Dendritic cell treated with granulocyte-macrophage colony-stimulating factor and Interleukin-4, amounts not matched to agents 40 ng/mL and 50 ng/mL, for 4 days (primary cell): ENCODE results near the gene ASL.
"Not testable (repeated sequence)": the region's sequence is repeated elsewhere in the genome, so short reads cannot be mapped to it uniquely, and the experiment has no call there.

Experiments used
- H3K27ac Mint-ChIP-seq: one replicate; pipeline ENCODE4 v1.8.0; 2022; ENCODE audit warnings: mild to moderate bottlenecking, mixed read lengths
- H3K27me3 Mint-ChIP-seq: one replicate; pipeline ENCODE4 v1.8.0; 2022; ENCODE audit warnings: mild to moderate bottlenecking, mixed read lengths
- H3K36me3 Mint-ChIP-seq: one replicate; pipeline ENCODE4 v1.8.0; 2022; ENCODE audit warnings: low read depth, mixed read lengths
- H3K4me1 Mint-ChIP-seq: one replicate; pipeline ENCODE4 v1.8.0; 2022; ENCODE audit warnings: low read depth, mixed read lengths
- H3K4me3 Mint-ChIP-seq: one replicate; pipeline ENCODE4 v1.8.0; 2022; ENCODE audit warnings: mild to moderate bottlenecking, moderate library complexity, mixed read lengths
- H3K9me3 Mint-ChIP-seq: one replicate; pipeline ENCODE4 v1.8.0; 2022; ENCODE audit warnings: mixed read lengths
- intact Hi-C: fragments of 100-400 bp; cut with micrococcal nuclease; formaldehyde crosslinking; loops from one replicate; pipeline ENCODE4 v1.15.0; 2022

ASL gene

GRCh38 chr7:66119245-66119850 lies 43.7 kb downstream of the ASL start:
- H3K36me3 Mint-ChIP-seq = peaks cover 47% of the 10 kb centered on the region
- no peaks in the 10 kb centered on the region for H3K27me3 Mint-ChIP-seq
- no peak overlapping the region for H3K4me3 Mint-ChIP-seq
- H3K4me1 Mint-ChIP-seq = peaks cover 44% of the 10 kb centered on the region
- intact Hi-C loops = loop anchor here (5.0 to 10.0 kb wide), 2 partner anchors 42 to 135 kb away; partner anchors contain the start of genes ASL and GUSB
- no peak overlapping the region for H3K27ac Mint-ChIP-seq
- no peaks in the 10 kb centered on the region for H3K9me3 Mint-ChIP-seq

GRCh38 chr7:66123175-66123528 lies 47.5 kb downstream of the ASL start:
- Mint-ChIP-seq H3K27me3 (no peaks in the 10 kb centered on the region), H3K27ac (no peak overlapping the region), H3K9me3 (no peaks in the 10 kb centered on the region), H3K4me1 (peaks cover 41% of the 10 kb centered on the region), H3K36me3 (peaks cover 21% of the 10 kb centered on the region), H3K4me3 (no peak overlapping the region)
- intact Hi-C loops = no loop called here

GRCh38 chr7:66124569-66124861 lies 48.9 kb downstream of the ASL start:
- H3K9me3 Mint-ChIP-seq, H3K27me3 Mint-ChIP-seq, intact Hi-C loops, H3K27ac Mint-ChIP-seq, H3K4me3 Mint-ChIP-seq: not testable (repeated sequence)
- H3K36me3 Mint-ChIP-seq = peaks cover 24% of the 10 kb centered on the region
- H3K4me1 Mint-ChIP-seq = peaks cover 38% of the 10 kb centered on the region

- Mint-ChIP-seq H3K4me3 (no peak overlapping the region), H3K27me3 (no peaks in the 10 kb centered on the region), H3K27ac (no peak overlapping the region), H3K9me3 (no peaks in the 10 kb centered on the region), H3K4me1 (peaks cover 39% of the 10 kb centered on the region), H3K36me3 (peaks cover 23% of the 10 kb centered on the region)
- intact Hi-C loops = no loop called here
These were observed 49.6 kb downstream of the ASL start for GRCh38 chr7:66125052-66125694.

GRCh38 chr7:66125781-66126352 lies 50.2 kb downstream of the ASL start:
- H3K4me3 Mint-ChIP-seq, H3K27ac Mint-ChIP-seq, H3K9me3 Mint-ChIP-seq, H3K27me3 Mint-ChIP-seq, intact Hi-C loops: not testable (repeated sequence)
- H3K36me3 Mint-ChIP-seq = peaks cover 27% of the 10 kb centered on the region
- peaks cover 39% of the 10 kb centered on the region for H3K4me1 Mint-ChIP-seq

- Mint-ChIP-seq H3K4me1 (peaks cover 39% of the 10 kb centered on the region), H3K36me3 (peaks cover 35% of the 10 kb centered on the region)
- intact Hi-C loops, H3K9me3 Mint-ChIP-seq, H3K27ac Mint-ChIP-seq, H3K27me3 Mint-ChIP-seq, H3K4me3 Mint-ChIP-seq: not testable (repeated sequence)
These were observed 51.6 kb downstream of the ASL start for GRCh38 chr7:66127172-66127571.

GRCh38 chr7:66138994-66139752 lies 63.6 kb downstream of the ASL start:
- Mint-ChIP-seq H3K4me1 (no peaks in the 10 kb centered on the region), H3K27ac (no peak overlapping the region), H3K4me3 (no peak overlapping the region), H3K36me3 (peaks cover 100% of the 10 kb centered on the region), H3K9me3 (no peaks in the 10 kb centered on the region), H3K27me3 (no peaks in the 10 kb centered on the region)
- intact Hi-C loops = no loop called here

- peaks cover 99% of the 10 kb centered on the region for H3K36me3 Mint-ChIP-seq
- intact Hi-C loops = no loop called here
- H3K27ac Mint-ChIP-seq = no peak overlapping the region
These were observed 65.3 kb downstream of the ASL start for GRCh38 chr7:66140924-66141323.

GRCh38 chr7:66142334-66142733 lies 66.7 kb downstream of the ASL start:
- Mint-ChIP-seq H3K27me3 (no peaks in the 10 kb centered on the region), H3K36me3 (peaks cover 99% of the 10 kb centered on the region), H3K27ac (no peak overlapping the region), H3K4me3 (no peak overlapping the region), H3K4me1 (no peaks in the 10 kb centered on the region), H3K9me3 (no peaks in the 10 kb centered on the region)
- intact Hi-C loops = no loop called here

More at GRCh38 chr7:66140924-66141323, 65.3 kb downstream of the ASL start:
- no peaks in the 10 kb centered on the region for H3K9me3 Mint-ChIP-seq
- no peak overlapping the region for H3K4me3 Mint-ChIP-seq
- no peaks in the 10 kb centered on the region for H3K27me3 Mint-ChIP-seq
- no peaks in the 10 kb centered on the region for H3K4me1 Mint-ChIP-seq

- H3K4me1 Mint-ChIP-seq = peaks cover 2% of the 10 kb centered on the region
- intact Hi-C loops = no loop called here
These were observed 67.4 kb downstream of the ASL start for GRCh38 chr7:66142996-66143395.

More at GRCh38 chr7:66142996-66143395, 67.4 kb downstream of the ASL start:
- no peaks in the 10 kb centered on the region for H3K9me3 Mint-ChIP-seq
- no peak overlapping the region for H3K4me3 Mint-ChIP-seq
- no peaks in the 10 kb centered on the region for H3K27me3 Mint-ChIP-seq
- H3K36me3 Mint-ChIP-seq = peaks cover 99% of the 10 kb centered on the region
- H3K27ac Mint-ChIP-seq = peak overlapping the region; percentile 5
